Tibial nerve (tissue), 4 donors: ENCODE measurements around the gene MBOAT2. TPM values are rescaled to one million over a fixed set of nuclear protein-coding genes. Genes with fewer than 3 reads are reported as not detected.

ENCODE experiments used
- DNase-seq, 2 donors: peaks; one replicate each; pipeline ENCODE4 v3.0.0-alpha.2; 2019; ENCODE audit warnings: low spot score in 2 of 2
- H3K27ac ChIP-seq, 4 donors: fragments of 200-600 bp; sonication (generic) in 3 of 4; one replicate each; pipeline ENCODE4 v1.5.1; 2017 to 2019; ENCODE audit warnings: mild to moderate bottlenecking in 1 of 4
- H3K27me3 ChIP-seq, 2 donors: fragments of 200-600 bp; sonication (generic) in 1 of 2; one replicate each; pipeline versions ENCODE4 v1.5.1 to v1.6.0; 2017 to 2019
- H3K36me3 ChIP-seq, 3 donors: fragments of 200-600 bp; sonication (generic); one replicate each; pipeline ENCODE4 v1.5.1; 2018 to 2019
- H3K4me1 ChIP-seq, 4 donors: fragments of 200-600 bp; sonication (generic) in 3 of 4; one replicate each; pipeline ENCODE4 v1.5.1; 2017 to 2019
- H3K4me3 ChIP-seq, 4 donors: fragments of 200-600 bp; sonication (generic) in 3 of 4; one replicate each; pipeline ENCODE4 v1.5.1; 2017 to 2019; ENCODE audit warnings: mild to moderate bottlenecking in 1 of 4, moderate library complexity in 1 of 4
- H3K9me3 ChIP-seq, 4 donors: fragments of 200-600 bp; sonication (generic) in 3 of 4; one replicate each; pipeline ENCODE4 v1.5.1; 2017 to 2019
- CTCF ChIP-seq, 5 experiments: fragments of 200-600 bp in 3 of 5; fragments of 450-650 bp in 2 of 5; sonication (generic) in 3 of 5; IDR thresholded peaks; one replicate each; pipeline ENCODE4 v1.5.1; 2016 to 2019; ENCODE audit warnings: antibody characterized with exemption in 5 of 5, mild to moderate bottlenecking in 3 of 5, moderate library complexity in 2 of 5
- EP300 ChIP-seq, 2 donors: sonication (generic); formaldehyde crosslinking; IDR thresholded peaks; one replicate each; pipeline ENCODE4 v1.6.1; 2017; ENCODE audit warnings: antibody characterized with exemption in 2 of 2, mild to moderate bottlenecking in 1 of 2
- POLR2A ChIP-seq, 2 donors: fragments of 450-650 bp; IDR thresholded peaks; one replicate each; pipeline ENCODE4 v1.6.1; 2017; ENCODE audit warnings: antibody characterized with exemption in 2 of 2, mild to moderate bottlenecking in 2 of 2, moderate library complexity in 2 of 2
- WGBS, 2 donors: methylation state at CpG; one replicate each; pipeline ENCODE4 v1.1.5; 2018; 5-methylcytosine and 5-hydroxymethylcytosine counted together
- total RNA-seq, 4 donors: library from RNA; depleted of rRNA; stranded (reverse); fragments of >200 nt; gene quantifications; one replicate each; pipeline ENCODE4 v1.1.0, GENCODE V29; 2016

Gene MBOAT2
- total RNA-seq, 4 donors from 2014 or later = 23.7 to 56.2 (median 45.5) TPM

DNA sequence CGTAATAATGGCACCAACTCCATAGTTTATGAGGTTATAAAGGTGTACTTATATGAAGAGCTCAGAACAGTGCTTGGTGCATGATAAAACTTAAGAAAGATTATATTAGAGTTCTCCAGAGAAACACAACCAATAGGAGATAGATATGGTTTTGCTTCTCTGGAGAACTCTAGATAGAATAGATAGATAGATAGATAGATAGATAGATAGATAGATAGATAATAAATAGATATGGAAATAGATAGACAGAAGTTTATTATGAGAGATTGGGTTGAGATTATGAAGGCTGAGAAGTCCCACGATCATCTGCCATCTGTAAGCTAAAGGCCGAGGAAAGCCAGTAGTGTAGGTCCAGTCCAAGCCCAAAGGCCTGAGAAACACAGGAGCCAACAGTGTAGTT, 2.9 kb upstream of the MBOAT2 start:
- TF ChIP-seq EP300 (IDR thresholded peaks at IDR 0.05) (no peak), CTCF (IDR thresholded peaks at IDR 0.05) (no peak), POLR2A (IDR thresholded peaks at IDR 0.05) (no peak)
- WGBS, 2 donors = 93% methylated on average over 3 of the region's 3 CpGs
- no peaks in the 10 kb centered on the region for H3K36me3 ChIP-seq
- H3K9me3 ChIP-seq = no peaks in the 10 kb centered on the region
- H3K4me3 ChIP-seq = no peak overlapping the region
- H3K27ac ChIP-seq = no peak overlapping the region
- no peaks in the 10 kb centered on the region for H3K27me3 ChIP-seq
- peaks cover 0 to 23% (median 6%) of the 10 kb centered on the region in 4 donors for H3K4me1 ChIP-seq
- DNase-seq = no peak

- H3K4me3 ChIP-seq = peak overlapping the region; percentile 69 to 88 (median 72)
- 18 to 22% methylated on average over 23 to 25 of the region's 25 CpGs for WGBS, 2 donors
- DNase-seq = no peak
- TF ChIP-seq EP300 (IDR thresholded peaks at IDR 0.05) = no peak
- TF ChIP-seq POLR2A (IDR thresholded peaks at IDR 0.05) = no peak
- no peak for TF ChIP-seq CTCF (IDR thresholded peaks at IDR 0.05)
- H3K27ac ChIP-seq = peak overlapping the region; percentile 89 to 94 (median 94)
- no peaks in the 10 kb centered on the region for H3K27me3 ChIP-seq
- H3K36me3 ChIP-seq = no peaks in the 10 kb centered on the region
- no peaks in the 10 kb centered on the region for H3K9me3 ChIP-seq
- H3K4me1 ChIP-seq = peaks cover 0 to 20% (median 6%) of the 10 kb centered on the region in 4 donors
Measured at GRCh38 chr2:9004338-9005204, 1.1 kb upstream of the MBOAT2 start.

DNA sequence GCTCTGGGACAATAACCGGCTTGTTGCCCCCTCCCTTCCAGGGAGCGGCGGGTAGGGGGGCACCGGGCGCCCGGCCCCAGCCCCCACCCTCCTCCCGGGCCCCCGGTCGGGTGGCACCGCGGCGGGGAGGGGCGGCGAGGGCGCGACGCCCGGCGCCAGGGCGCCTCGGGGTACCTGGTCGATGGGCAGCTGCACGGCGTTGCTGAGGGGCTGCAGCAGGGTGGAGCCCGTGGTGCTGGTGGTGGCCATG, 193 bp downstream of the MBOAT2 start:
- Histone ChIP-seq H3K36me3 (no peaks in the 10 kb centered on the region), H3K27ac (peak overlapping the region; percentile 81 to 94 (median 92)), H3K4me3 (peak overlapping the region; percentile 64 to 73 (median 67)), H3K9me3 (no peaks in the 10 kb centered on the region), H3K4me1 (peaks cover 0 to 20% (median 4%) of the 10 kb centered on the region in 4 donors), H3K27me3 (no peaks in the 10 kb centered on the region)
- DNase-seq = no peak
- 0% methylated on average over 1 to 3 of the region's 25 CpGs for WGBS, 2 donors
- TF ChIP-seq POLR2A (IDR thresholded peaks at IDR 0.05) (no peak), CTCF (IDR thresholded peaks at IDR 0.05) (no peak), EP300 (IDR thresholded peaks at IDR 0.05) (no peak)

GRCh38 chr2:9002637-9003365, 683 bp downstream of the MBOAT2 start:
- no peak for TF ChIP-seq POLR2A (IDR thresholded peaks at IDR 0.05)
- TF ChIP-seq EP300 (IDR thresholded peaks at IDR 0.05) = no peak
- TF ChIP-seq CTCF (IDR thresholded peaks at IDR 0.05) = no peak
- no peaks in the 10 kb centered on the region for H3K9me3 ChIP-seq
- H3K4me3 ChIP-seq = peak overlapping the region; percentile 64 to 73 (median 67)
- 2 to 3% methylated on average over 16 to 28 of the region's 44 CpGs for WGBS, 2 donors
- peaks cover 0 to 20% (median 4%) of the 10 kb centered on the region in 4 donors for H3K4me1 ChIP-seq
- DNase-seq = no peak
- H3K27me3 ChIP-seq = no peaks in the 10 kb centered on the region
- H3K36me3 ChIP-seq = no peaks in the 10 kb centered on the region
- peak overlapping the region; percentile 81 to 94 (median 92) for H3K27ac ChIP-seq

- WGBS, 2 donors = 30 to 32% methylated on average over 7 of the region's 7 CpGs
- no peak for TF ChIP-seq CTCF (IDR thresholded peaks at IDR 0.05)
- no peak for TF ChIP-seq POLR2A (IDR thresholded peaks at IDR 0.05)
- TF ChIP-seq EP300 (IDR thresholded peaks at IDR 0.05) = no peak
- DNase-seq = no peak
- H3K27me3 ChIP-seq = no peaks in the 10 kb centered on the region
- H3K27ac ChIP-seq = peak overlapping the region in 2 of 4 donors; percentile 81 to 94
- H3K4me3 ChIP-seq = peak overlapping the region; percentile 64 to 73 (median 67)
- peaks cover 0 to 20% (median 4%) of the 10 kb centered on the region in 4 donors for H3K4me1 ChIP-seq
- no peaks in the 10 kb centered on the region for H3K9me3 ChIP-seq
- no peaks in the 10 kb centered on the region for H3K36me3 ChIP-seq
Measured at GRCh38 chr2:9002313-9002636, 1.2 kb downstream of the MBOAT2 start.
